B cell (primary cell): ENCODE results near the gene KYNU. TPM values are rescaled to one million over a fixed set of nuclear protein-coding genes. Genes with fewer than 3 reads are reported as not detected.

ENCODE experiments used
- ATAC-seq: fragments of 200-7000 bp; cut with Tn5 transposase; one replicate; pipeline ENCODE4 v1.10.0; 2021; ENCODE audit warnings: low read depth, mild to moderate bottlenecking, moderate number of reproducible peaks, moderate library complexity
- CTCF ChIA-PET: fragments of 350-600 bp; sonication (Branson Sonifier 250); formaldehyde crosslinking; loops from one replicate; lab custom pipeline; 2021; ENCODE audit warnings: antibody characterized with exemption, inconsistent platforms; lab: Charles Lee
- POLR2A ChIA-PET: fragments of 350-600 bp; sonication (Branson Sonifier 250); formaldehyde crosslinking; loops from one replicate; lab custom pipeline; 2021; ENCODE audit warnings: antibody characterized with exemption; lab: Charles Lee
- DNase-seq: peaks from one replicate; pipeline ENCODE4 v3.0.0; 2013
- H2AFZ ChIP-seq: 2 replicates; pipeline ENCODE4 v1.6.1; 2012; ENCODE audit warnings: mild to moderate bottlenecking, low read depth, low read length; ENCODE audit not compliant: insufficient read depth, poor library complexity, severe bottlenecking
- H3K27ac ChIP-seq, 2 donors: 1 replicate in 1 of 2; 2 replicates in 1 of 2; pipeline ENCODE4 v1.5.1; 2012 to 2013; ENCODE audit warnings: low read length in 2 of 2, mild to moderate bottlenecking in 2 of 2, moderate library complexity in 1 of 2
- H3K27me3 ChIP-seq, 4 experiments: fragments of 200-600 bp in 1 of 4; sonication (generic) in 1 of 4; replicated peaks in 1 of 4; 1 replicate in 2 of 4; 2 replicates in 2 of 4; pipeline versions ENCODE4 v1.6.1 to v1.7.0; 2013 to 2016; ENCODE audit warnings: low read length in 3 of 4, mild to moderate bottlenecking in 2 of 4, mixed read lengths in 1 of 4, moderate library complexity in 1 of 4; ENCODE audit not compliant: insufficient read depth in 4 of 4, control insufficient read depth in 3 of 4; ENCODE audit errors: control extremely low read depth in 1 of 4
- H3K36me3 ChIP-seq, 2 experiments: replicated peaks in 1 of 2; 1 replicate in 1 of 2; 2 replicates in 1 of 2; pipeline versions ENCODE4 v1.6.1 to v1.7.1; 2013; ENCODE audit warnings: low read length in 1 of 2; ENCODE audit not compliant: insufficient read depth in 2 of 2, control insufficient read depth in 1 of 2; ENCODE audit errors: control extremely low read depth in 1 of 2, extremely low read depth in 1 of 2
- H3K4me1 ChIP-seq, 2 donors: fragments of 200-600 bp in 1 of 2; sonication (generic) in 1 of 2; 1 replicate in 1 of 2; 2 replicates in 1 of 2; pipeline versions ENCODE4 v1.5.1 to v1.6.1; 2013 to 2017; ENCODE audit warnings: low read length in 2 of 2; ENCODE audit not compliant: control insufficient read depth in 2 of 2, insufficient read depth in 2 of 2
- H3K4me2 ChIP-seq: replicated peaks from 2 replicates; pipeline ENCODE3; 2012; ENCODE audit warnings: mild to moderate bottlenecking, low read depth, low read length; ENCODE audit not compliant: poor library complexity, severe bottlenecking
- H3K4me3 ChIP-seq, 5 experiments: fragments of 200-600 bp in 1 of 5; sonication (generic) in 1 of 5; 1 replicate in 3 of 5; 2 replicates in 2 of 5; pipeline versions ENCODE4 v1.5.1 to v1.7.0; 2011 to 2016; ENCODE audit warnings: low read length in 4 of 5, mild to moderate bottlenecking in 4 of 5, low read depth in 2 of 5, control low read depth in 1 of 5, moderate library complexity in 1 of 5; ENCODE audit not compliant: insufficient read depth in 1 of 5; ENCODE audit errors: control extremely low read depth in 1 of 5, extremely low read depth in 1 of 5
- H3K79me2 ChIP-seq: fragments of 200-600 bp; sonication (generic); one replicate; pipeline ENCODE4 v1.6.0; 2016; ENCODE audit warnings: low read length; ENCODE audit not compliant: control insufficient read depth, insufficient read depth
- H3K9ac ChIP-seq: fragments of 200-600 bp; sonication (generic); 2 replicates; pipeline ENCODE4 v1.6.1; 2017; ENCODE audit warnings: mild to moderate bottlenecking, low read length, moderate library complexity
- H3K9me3 ChIP-seq, 3 donors: one replicate each; pipeline versions ENCODE4 v1.6.1 to v1.7.1; 2013; ENCODE audit warnings: low read length in 2 of 3; ENCODE audit not compliant: control insufficient read depth in 2 of 3, insufficient read depth in 1 of 3; ENCODE audit errors: control extremely low read depth in 1 of 3
- H4K20me1 ChIP-seq: 2 replicates; pipeline ENCODE4 v1.6.0; 2012; ENCODE audit warnings: mild to moderate bottlenecking, low read length; ENCODE audit not compliant: insufficient read depth, control insufficient read depth, poor library complexity, severe bottlenecking
- H3K27ac Mint-ChIP-seq: one replicate; pipeline ENCODE4 v1.8.0; 2021; ENCODE audit warnings: mixed read lengths
- H3K27me3 Mint-ChIP-seq: one replicate; pipeline ENCODE4 v1.8.0; 2021; ENCODE audit warnings: mixed read lengths
- H3K4me1 Mint-ChIP-seq: one replicate; pipeline ENCODE4 v1.8.0; 2021; ENCODE audit warnings: mixed read lengths
- H3K4me3 Mint-ChIP-seq: one replicate; pipeline ENCODE4 v1.8.0; 2021; ENCODE audit warnings: mixed read lengths
- H3K9me3 Mint-ChIP-seq: one replicate; pipeline ENCODE4 v1.8.0; 2022; ENCODE audit warnings: mixed read lengths; ENCODE audit not compliant: insufficient read depth
- CTCF ChIP-seq: fragments of 200-600 bp; IDR thresholded peaks from one replicate; pipeline ENCODE4 v1.8.0; 2022; ENCODE audit warnings: antibody characterized with exemption, mild to moderate bottlenecking
- EZH2 ChIP-seq: IDR thresholded peaks from 2 replicates; pipeline ENCODE4 v1.6.1; 2012; ENCODE audit warnings: borderline replicate concordance, low read depth, mild to moderate bottlenecking, moderate library complexity, low read length; ENCODE audit not compliant: insufficient read depth, poor library complexity, severe bottlenecking
- WGBS: methylation state at CpG from one replicate; pipeline ENCODE4 v1.1.5; 2013; ENCODE audit warnings: missing lambda C conversion rate; ENCODE audit not compliant: insufficient coverage; 5-methylcytosine and 5-hydroxymethylcytosine counted together
- intact Hi-C: fragments of 100-400 bp; cut with micrococcal nuclease; formaldehyde crosslinking; loops from one replicate; pipeline ENCODE4 v1.10.0; 2022
- polyA plus RNA-seq: library from polyadenylated mRNA; depleted of rRNA; stranded (reverse); fragments of >200 nt; gene quantifications from 2 replicates; pipeline ENCODE4 v1.2.3, GENCODE V29; 2012
- total RNA-seq, 2 donors: library from RNA; stranded (reverse); fragments of 120-200 nt in 1 of 2; gene quantifications; 1 replicate in 1 of 2; 2 replicates in 1 of 2; pipeline versions ENCODE4 v1.2.3 to v1.2.4, GENCODE V29; 2013 to 2022

Gene KYNU
- total and polyA plus RNA-seq, 2 donors (not counting 1 experiment from before 2014, with no cell fraction given): 14.5 to 46.2 TPM

GRCh38 chr2:142937347-142937746, 59.9 kb downstream of the KYNU start:
- TF ChIP-seq CTCF: no peak
- no peak for TF ChIP-seq EZH2
- Mint-ChIP-seq H3K27ac (no peak overlapping the region), H3K9me3 (no peaks in the 10 kb centered on the region), H3K4me3 (no peak overlapping the region), H3K27me3 (no peaks in the 10 kb centered on the region), H3K4me1 (peaks cover 22% of the 10 kb centered on the region)
- intact Hi-C loops: no loop called here
- Histone ChIP-seq H3K27me3 (no peaks in the 10 kb centered on the region), H4K20me1 (peaks cover 53% of the 10 kb centered on the region), H3K9ac (no peak overlapping the region), H3K27ac (no peak overlapping the region), H2AFZ (no peak overlapping the region), H3K4me3 (no peak overlapping the region), H3K4me1 (no peaks in the 10 kb centered on the region), H3K36me3 (peaks cover 0 to 13% of the 10 kb centered on the region in 2 experiments), H3K9me3 (no peaks in the 10 kb centered on the region), H3K79me2 (peaks cover 27% of the 10 kb centered on the region), H3K4me2 (no peak overlapping the region)
- ChIA-PET POLR2A (no interaction called here), CTCF (no interaction called here)
- no peak for ATAC-seq
- WGBS: 100% methylated on average over 1 of the region's 3 CpGs
- DNase-seq: no peak

- Histone ChIP-seq H3K9me3 (no peaks in the 10 kb centered on the region), H3K4me2 (no peak overlapping the region), H4K20me1 (peaks cover 44% of the 10 kb centered on the region), H3K36me3 (peaks cover 0 to 10% of the 10 kb centered on the region in 2 experiments), H3K27ac (no peak overlapping the region), H3K4me3 (no peak overlapping the region), H3K79me2 (peaks cover 19% of the 10 kb centered on the region), H3K9ac (no peak overlapping the region), H2AFZ (no peak overlapping the region), H3K27me3 (no peaks in the 10 kb centered on the region), H3K4me1 (no peaks in the 10 kb centered on the region)
- Mint-ChIP-seq H3K27ac (peak overlapping the region; percentile 53), H3K27me3 (no peaks in the 10 kb centered on the region), H3K4me3 (no peak overlapping the region), H3K4me1 (peaks cover 22% of the 10 kb centered on the region), H3K9me3 (no peaks in the 10 kb centered on the region)
- ATAC-seq: no peak
- intact Hi-C loops: no loop called here
- ChIA-PET CTCF (no interaction called here), POLR2A (no interaction called here)
- no peak for DNase-seq
- no CpG with 5 or more reads among the region's 5 CpGs for WGBS
- TF ChIP-seq EZH2: no peak
- TF ChIP-seq CTCF: no peak
Measured at GRCh38 chr2:142938240-142938639, 60.8 kb downstream of the KYNU start.
